RWPE1 (cell line): Measurements from ENCODE around the gene FTSJ1.

Experiments used
- CTCF ChIA-PET: fragments of 350-600 bp; sonication (Branson Sonifier 250); formaldehyde crosslinking; extraction: SDS; loops from one replicate; lab custom pipeline; 2021; lab: Yijun Ruan, JAX
- POLR2A ChIA-PET: fragments of 400-600 bp; formaldehyde crosslinking; extraction: SDS; loops from one replicate; lab custom pipeline; 2020; ENCODE audit warnings: antibody characterized with exemption; ENCODE audit not compliant: low non-redundant PET; lab: Yijun Ruan, JAX
- DNase-seq: peaks from one replicate; pipeline ENCODE4 v3.0.0; 2012; ENCODE audit warnings: low spot score
- H3K27ac ChIP-seq: fragments of 450-650 bp; 2 replicates; pipeline ENCODE4 v1.5.1; 2017
- CTCF ChIP-seq: fragments of 450-650 bp; conservative IDR thresholded peaks from 2 replicates; pipeline ENCODE4 v1.5.1; 2017; ENCODE audit warnings: low read depth, mild to moderate bottlenecking

FTSJ1 gene

GRCh38 chrX:48532161-48532560 is 56.2 kb downstream of the FTSJ1 start:
- TF ChIP-seq CTCF, result no peak
- CTCF ChIA-PET, result interaction anchor here (0.6 kb wide), 1 partner anchor 58 kb away, joined by 3 read pairs; no protein-coding TSS in a partner anchor
- DNase-seq, result no peak
- H3K27ac ChIP-seq, result no peak overlapping the region; the same call in 1 of the 2 replicates
- POLR2A ChIA-PET, result interaction anchor here (0.7 kb wide), 1 partner anchor 485 kb away, joined by 4 read pairs; no protein-coding TSS in a partner anchor

- H3K27ac ChIP-seq, result peak overlapping the region; percentile 61
- ChIA-PET POLR2A (no interaction called here), CTCF (no interaction called here)
- DNase-seq, result no peak
- TF ChIP-seq CTCF, result no peak
Observed at GRCh38 chrX:48533165-48533564, 57.2 kb downstream of the FTSJ1 start.
